ACHN (cell line): ENCODE data around the gene SELENOO.

Source experiments
- DNase-seq: peaks from one replicate; pipeline ENCODE4 v3.0.0-alpha.2; 2015
- in situ Hi-C: cut with HindIII; loops from 2 replicates; pipeline ENCODE4 v1.10.0; 2017; ENCODE audit warnings: low sequenced_read_pairs, low pct_ligation_motif_present, low pct_unique_long_range_greater_than_20kb

SELENOO gene

GRCh38 chr22:50171319-50171964 lies 29.4 kb upstream of the SELENOO start:
- DNase-seq: no peak
- in situ Hi-C loops: no loop called here

DNA sequence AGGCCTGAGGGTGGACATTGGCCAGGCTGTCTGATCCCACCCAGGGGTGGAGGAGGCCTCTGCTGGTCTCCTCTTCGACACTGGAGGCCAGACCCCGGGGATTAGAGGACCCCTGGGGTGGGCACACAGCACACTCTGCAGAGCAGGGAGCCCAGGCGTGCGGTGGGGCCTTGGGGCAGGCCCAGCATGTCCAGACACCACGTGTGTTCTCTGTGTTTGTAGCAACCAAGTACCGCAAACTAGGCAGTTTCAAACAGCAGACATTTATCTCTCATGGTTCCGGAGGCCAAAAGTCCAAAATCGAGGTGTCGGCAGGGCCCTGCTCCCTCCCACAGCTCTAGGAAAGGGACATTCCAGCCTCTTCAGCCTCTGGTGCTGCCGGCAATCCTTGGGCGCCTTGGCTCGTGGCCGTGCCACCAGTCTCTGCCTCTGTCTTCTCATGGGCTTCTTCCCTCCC lies 28.8 kb upstream of the SELENOO start:
- in situ Hi-C loops: no loop called here
- DNase-seq: no peak

GRCh38 chr22:50173311-50173982 lies 27.4 kb upstream of the SELENOO start:
- in situ Hi-C loops: no loop called here
- DNase-seq: no peak

DNA sequence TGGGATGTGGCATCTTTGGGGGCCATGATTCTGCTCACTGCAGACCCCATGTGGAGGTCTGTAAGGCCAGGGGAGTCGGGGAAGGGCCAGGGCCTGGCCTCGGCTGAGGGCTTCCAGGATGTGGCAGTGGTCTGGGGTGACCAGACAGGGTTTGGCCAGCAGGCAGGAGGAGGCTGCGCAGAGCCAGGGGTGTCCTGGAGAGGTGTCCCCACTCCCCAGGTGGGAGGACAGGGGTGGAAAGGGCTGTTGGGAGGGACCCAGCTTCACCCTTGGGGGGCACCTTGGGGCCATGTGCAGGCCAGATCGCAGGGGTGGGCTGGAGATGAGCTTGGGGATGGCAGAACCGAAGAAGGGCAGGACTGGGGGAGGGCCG lies 26.8 kb upstream of the SELENOO start:
- no peak for DNase-seq
- in situ Hi-C loops: no loop called here

DNA sequence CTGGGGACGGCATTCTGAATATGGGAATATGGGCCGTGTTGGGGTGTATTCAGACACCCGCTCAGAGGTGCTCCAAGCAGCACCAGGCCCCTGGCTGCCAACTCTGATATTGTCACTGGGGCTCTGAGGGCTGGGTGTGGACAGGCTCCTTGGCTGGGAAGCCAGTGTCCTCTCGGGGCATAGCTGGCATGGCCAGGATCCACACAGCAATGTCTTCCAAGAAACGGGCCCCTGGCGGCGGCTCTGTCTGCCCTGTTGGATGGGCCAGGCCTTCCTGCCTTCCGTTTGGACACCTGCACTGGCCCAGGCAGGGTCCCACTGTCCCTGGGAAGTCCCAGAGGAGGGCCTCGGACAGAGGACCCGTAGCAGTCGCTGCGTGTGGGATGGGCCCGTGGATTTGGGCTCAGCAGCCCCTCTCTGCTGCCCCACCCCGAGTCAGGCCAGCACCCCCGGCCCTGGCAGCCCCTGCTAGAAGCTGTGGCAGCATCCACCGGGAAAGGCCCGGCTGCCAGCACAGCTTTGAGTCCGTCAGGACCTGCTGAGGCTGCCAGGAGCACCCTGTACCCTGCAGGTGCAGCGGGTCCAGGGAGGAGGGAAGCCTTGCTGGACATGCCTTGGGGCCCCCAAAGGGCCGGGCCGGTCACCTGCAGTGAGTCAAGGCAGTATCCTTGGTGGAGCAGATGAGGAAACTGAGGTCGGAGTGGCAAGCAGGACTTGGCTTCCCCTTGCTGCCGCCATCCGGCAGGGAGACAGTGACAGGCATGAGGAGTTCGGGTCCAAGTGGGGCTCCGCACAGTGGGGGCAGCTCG lies 26.2 kb upstream of the SELENOO start:
- in situ Hi-C loops: no loop called here

GRCh38 chr22:50175191-50175461 lies 25.7 kb upstream of the SELENOO start:
- in situ Hi-C loops: no loop called here

More for the DNA sequence above, 26.2 kb upstream of the SELENOO start:
- DNase-seq: no peak

DNA sequence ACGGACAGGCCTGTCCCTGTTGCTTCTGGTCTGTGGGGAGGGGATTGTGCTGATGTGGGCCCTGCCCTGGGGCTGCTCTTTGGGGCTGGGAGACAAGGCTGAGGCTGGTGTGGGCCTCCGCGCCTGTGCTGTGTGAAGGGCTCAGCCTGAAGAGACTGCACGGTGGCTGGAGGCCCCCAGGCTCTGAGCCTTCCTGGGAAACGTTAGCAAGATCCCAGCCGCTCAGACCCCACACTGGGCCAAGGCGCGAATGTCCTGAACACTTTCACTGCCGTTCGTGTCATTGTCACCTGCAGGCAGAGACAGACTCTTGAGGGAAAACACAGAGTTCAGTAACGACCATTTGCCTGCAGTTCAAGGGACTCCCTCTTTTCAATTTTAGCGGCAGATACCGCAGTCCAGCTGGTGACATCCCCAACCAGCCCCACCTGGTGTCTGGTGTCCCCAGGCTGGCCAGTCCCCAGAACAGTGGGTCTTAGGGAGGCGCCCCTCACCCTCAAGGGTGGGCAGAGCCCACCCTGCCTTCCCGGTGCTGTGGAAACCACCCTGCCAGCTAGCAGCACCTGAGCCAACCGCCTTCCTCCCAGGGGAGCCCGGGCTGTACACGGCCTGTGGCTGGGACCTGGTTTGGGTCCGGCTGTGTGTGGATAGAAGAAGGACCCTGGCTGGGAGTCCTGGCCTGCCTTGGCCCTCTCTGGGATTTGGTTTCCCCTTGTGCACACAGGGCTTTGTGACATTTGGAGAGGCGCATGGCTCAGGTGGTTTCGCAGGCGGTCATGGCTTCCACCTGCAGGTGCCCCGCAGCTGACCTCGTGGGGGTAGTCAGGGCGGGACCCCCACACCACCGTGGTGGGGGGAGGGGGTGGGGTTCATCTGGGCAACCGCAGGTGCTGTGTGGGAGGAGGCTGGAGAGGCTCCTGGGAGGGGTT lies 24.6 kb upstream of the SELENOO start:
- DNase-seq: no peak
- in situ Hi-C loops: no loop called here

More at GRCh38 chr22:50175191-50175461, 25.7 kb upstream of the SELENOO start:
- no peak for DNase-seq

DNA sequence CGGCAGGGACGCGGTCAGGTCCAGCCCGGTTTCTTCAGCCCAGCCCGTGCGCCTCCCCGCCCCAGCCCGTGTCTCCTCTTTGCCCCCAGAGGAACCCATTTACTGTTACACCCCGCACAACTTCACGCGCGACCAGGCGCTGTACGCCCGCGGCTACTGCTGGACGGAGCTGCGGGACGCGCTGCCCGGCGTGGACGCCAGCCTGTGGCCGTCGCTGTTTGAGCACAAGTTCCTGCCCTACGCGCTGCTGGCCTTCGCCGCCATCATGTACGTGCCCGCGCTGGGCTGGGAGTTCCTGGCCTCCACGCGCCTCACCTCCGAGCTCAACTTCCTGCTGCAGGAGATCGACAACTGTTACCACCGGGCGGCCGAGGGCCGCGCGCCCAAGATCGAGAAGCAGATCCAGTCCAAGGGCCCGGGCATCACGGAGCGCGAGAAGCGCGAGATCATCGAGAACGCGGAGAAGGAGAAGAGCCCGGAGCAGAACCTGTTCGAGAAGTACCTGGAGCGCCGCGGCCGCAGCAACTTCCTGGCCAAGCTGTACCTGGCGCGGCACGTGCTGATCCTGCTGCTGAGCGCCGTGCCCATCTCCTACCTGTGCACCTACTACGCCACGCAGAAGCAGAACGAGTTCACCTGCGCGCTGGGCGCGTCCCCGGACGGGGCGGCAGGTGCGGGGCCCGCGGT lies 23.8 kb upstream of the SELENOO start:
- DNase-seq: no peak
- in situ Hi-C loops: no loop called here

- no peak for DNase-seq
- in situ Hi-C loops: no loop called here
Observed at GRCh38 chr22:50177537-50178470, 23.0 kb upstream of the SELENOO start.

- in situ Hi-C loops: no loop called here
- no peak for DNase-seq
Observed at GRCh38 chr22:50178471-50178864, 22.3 kb upstream of the SELENOO start.

DNA sequence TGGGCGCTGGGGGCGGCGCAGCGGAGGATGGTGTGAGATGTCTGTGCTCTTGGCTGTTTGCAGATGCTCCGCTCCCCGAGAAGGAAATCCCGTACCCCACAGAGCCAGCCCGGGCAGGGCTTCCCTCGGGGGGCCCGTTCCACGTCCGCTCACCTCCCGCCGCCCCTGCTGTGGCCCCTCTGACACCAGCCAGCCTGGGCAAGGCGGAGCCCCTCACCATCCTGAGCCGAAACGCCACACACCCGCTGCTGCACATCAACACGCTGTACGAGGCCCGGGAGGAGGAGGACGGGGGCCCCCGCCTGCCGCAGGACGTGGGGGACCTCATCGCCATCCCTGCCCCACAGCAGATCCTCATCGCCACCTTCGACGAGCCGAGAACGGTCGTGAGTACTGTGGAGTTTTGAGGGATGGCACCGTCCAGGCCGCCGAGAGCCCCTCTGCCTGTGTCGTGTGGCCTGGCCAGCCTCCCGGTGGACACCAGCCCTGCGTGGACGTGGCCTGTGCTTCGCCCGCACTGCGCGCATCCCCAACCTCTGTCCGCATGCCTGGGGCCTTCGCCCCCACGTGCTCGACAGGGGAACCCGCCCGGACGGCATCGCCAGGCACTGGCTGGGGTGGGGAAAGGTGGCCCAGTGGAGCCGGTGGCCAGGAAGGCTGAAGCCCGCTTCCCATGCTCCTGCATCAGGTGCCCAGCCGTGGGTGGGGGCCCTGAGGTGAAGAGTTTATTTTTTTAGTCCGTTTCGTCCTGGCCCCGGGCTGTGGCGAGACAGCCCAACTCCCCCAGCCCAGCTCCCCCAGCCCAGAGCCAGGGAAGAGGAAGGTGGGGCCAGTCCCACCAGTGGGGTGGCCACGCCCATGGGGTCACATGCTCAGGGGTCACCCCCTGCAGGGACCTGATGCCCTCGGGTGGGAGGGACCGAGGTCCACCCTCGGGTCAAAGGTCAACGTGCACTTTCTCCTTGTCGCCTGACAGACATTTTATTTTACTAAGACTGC lies 21.6 kb upstream of the SELENOO start:
- in situ Hi-C loops: no loop called here
- no peak for DNase-seq

GRCh38 chr22:50179937-50180726 lies 20.7 kb upstream of the SELENOO start:
- DNase-seq: no peak
- in situ Hi-C loops: no loop called here

DNA sequence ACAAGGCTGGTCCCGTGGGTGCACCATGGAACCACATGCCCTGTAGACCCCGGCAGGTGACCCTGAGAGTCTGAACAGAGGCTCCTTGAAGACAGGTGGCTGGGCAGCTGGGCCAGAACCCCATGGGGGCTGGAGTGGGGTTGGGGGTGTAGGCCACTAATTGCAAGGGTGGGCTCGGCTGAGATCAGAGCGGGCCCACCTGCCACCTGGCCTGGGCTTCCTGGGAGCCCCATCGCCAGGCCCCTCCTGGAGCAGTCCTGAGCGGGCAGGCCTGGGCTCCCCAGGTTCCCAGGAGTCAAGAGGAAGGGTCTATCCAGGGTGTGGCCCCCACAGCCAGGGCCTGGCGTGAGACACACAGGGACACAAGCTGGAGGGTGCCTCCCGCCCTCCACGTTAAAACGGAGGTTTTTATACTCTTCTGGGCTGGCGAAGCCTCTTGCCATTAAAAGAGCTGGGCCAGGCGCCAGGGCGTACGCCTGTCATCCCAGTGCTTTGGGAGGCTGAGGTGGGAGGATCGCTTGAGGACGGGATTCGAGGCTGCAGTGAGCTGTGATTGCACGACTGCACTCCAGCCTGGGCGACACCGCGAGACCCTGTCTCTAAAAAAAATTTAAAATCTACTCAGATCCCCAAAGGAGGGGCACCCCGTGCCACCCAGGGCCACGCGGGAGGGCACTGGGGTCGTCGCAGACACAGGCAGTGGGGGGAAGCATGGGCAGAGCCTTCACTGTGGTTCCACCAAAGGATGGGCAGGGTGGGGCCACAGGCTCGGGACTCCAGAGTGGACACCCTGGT lies 19.9 kb upstream of the SELENOO start:
- in situ Hi-C loops: no loop called here
- no peak for DNase-seq

DNA sequence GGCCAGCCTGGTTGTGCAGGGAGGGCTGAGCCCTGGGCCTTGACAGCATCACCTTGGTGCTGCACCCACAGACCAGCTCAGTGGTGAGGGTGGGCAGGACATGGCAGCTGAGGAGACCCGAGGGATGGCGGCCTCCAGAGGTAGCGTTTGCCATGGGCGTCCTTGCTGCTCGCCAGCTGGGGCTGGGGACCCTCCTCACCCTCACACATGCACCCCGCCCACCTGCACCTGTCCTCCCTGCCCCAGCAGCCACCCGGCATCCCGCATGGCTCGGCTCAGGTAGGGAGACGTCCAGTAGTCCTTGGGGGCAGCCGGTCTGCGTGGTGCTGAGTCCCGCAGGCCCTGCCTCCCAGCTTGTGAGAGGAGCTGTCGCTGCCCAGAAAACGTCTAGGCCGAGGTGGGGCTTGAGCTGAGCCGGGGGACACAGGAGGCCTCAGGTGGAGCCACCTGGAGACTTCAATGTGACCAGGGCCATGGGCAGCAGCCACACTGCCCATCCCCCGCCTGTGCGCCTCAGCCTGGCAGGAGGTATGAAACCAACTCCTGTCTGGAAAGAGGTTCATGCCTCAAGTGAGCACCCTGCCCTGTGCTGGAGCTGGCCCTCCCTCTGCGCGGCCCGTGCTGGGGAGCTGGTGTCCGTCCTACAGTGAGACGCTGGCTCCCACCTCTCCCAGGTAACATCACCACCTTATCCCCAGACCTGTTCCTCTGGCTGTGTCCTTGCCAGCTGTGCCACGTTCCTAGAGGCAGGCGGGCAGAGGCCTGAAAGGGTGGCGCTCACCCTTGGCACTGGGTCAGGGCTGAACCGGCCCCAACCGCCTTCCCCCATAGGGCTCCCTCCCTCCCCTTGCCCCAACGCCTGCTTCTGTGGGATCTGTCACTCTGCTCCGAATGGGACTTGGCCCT lies 18.4 kb upstream of the SELENOO start:
- DNase-seq: no peak
- in situ Hi-C loops: no loop called here
